ENCODE results near the gene TEX22.

- TF ChIP-seq CTCF (IDR thresholded peaks at IDR 0.05): no peak
- no peak for TF ChIP-seq EZH2phosphoT487 (IDR thresholded peaks at IDR 0.05)
Measured at GRCh38 chr14:105388976-105389375, 9.4 kb upstream of the TEX22 start.

Data from neural progenitor cell (in vitro differentiated cells).